OCI-LY1 (cell line): ENCODE results near the gene MTM1.

Source experiments
- EZH2 ChIP-seq: fragments of 200-600 bp; sonication (generic), shearing (Covaris generic); IDR thresholded peaks from 2 replicates; pipeline ENCODE4 v1.8.0; 2017; ENCODE audit warnings: borderline replicate concordance, mixed run types, mild to moderate bottlenecking, antibody characterized with exemption, low read length, moderate library complexity, mixed read lengths
- TF ChIP-seq, protein P1 (sequence below): fragments of 200-600 bp; sonication (generic), shearing (Covaris generic); IDR thresholded peaks from 2 replicates; pipeline ENCODE4 v1.5.1; 2017; ENCODE audit warnings: mild to moderate bottlenecking, antibody characterized with exemption, low read length, moderate library complexity, mixed read lengths

DNA sequence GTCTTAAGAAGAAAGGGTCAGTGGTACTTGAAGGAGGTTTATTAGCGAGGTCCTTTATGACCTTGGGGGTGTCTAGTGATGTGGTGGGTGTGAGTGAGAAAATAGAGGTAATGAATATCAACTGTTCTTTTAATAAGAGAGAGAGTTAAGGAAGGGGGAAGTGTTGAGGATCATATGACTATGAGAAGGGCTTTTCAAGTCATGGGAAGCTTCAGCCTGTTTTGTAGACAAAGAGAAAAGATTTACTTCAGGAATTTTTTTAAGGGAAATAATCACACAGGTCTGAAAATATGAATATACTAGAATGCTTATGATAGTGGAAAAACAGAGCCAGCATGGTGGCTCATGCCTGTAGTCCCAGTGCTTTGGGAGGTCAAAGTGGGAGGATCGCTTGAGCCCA lies 83.5 kb downstream of the MTM1 start:
- TF ChIP-seq, protein P1, sequence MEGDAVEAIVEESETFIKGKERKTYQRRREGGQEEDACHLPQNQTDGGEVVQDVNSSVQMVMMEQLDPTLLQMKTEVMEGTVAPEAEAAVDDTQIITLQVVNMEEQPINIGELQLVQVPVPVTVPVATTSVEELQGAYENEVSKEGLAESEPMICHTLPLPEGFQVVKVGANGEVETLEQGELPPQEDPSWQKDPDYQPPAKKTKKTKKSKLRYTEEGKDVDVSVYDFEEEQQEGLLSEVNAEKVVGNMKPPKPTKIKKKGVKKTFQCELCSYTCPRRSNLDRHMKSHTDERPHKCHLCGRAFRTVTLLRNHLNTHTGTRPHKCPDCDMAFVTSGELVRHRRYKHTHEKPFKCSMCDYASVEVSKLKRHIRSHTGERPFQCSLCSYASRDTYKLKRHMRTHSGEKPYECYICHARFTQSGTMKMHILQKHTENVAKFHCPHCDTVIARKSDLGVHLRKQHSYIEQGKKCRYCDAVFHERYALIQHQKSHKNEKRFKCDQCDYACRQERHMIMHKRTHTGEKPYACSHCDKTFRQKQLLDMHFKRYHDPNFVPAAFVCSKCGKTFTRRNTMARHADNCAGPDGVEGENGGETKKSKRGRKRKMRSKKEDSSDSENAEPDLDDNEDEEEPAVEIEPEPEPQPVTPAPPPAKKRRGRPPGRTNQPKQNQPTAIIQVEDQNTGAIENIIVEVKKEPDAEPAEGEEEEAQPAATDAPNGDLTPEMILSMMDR: no peak
- TF ChIP-seq EZH2: no peak
